Activated naive CD8-positive, alpha-beta T cell treated with anti-CD3 and anti-CD28 coated beads, Interleukin-2, amount 50 U/mL, for 16 hours (primary cell): ENCODE results near the gene EMC7.

ENCODE experiments used
- DNase-seq: peaks from one replicate; pipeline ENCODE4 v3.0.0-alpha.2; 2020; ENCODE audit warnings: low read depth, low spot score

Gene EMC7

GRCh38 chr15:34038871-34039789, 62.5 kb downstream of the EMC7 start, which contains the start of gene AVEN:
TSS of gene AVEN (minus strand) at chr15:34039204. CDS start at chr15:34039046, 158 bp downstream.
- DNase-seq: peak; percentile 20

DNA sequence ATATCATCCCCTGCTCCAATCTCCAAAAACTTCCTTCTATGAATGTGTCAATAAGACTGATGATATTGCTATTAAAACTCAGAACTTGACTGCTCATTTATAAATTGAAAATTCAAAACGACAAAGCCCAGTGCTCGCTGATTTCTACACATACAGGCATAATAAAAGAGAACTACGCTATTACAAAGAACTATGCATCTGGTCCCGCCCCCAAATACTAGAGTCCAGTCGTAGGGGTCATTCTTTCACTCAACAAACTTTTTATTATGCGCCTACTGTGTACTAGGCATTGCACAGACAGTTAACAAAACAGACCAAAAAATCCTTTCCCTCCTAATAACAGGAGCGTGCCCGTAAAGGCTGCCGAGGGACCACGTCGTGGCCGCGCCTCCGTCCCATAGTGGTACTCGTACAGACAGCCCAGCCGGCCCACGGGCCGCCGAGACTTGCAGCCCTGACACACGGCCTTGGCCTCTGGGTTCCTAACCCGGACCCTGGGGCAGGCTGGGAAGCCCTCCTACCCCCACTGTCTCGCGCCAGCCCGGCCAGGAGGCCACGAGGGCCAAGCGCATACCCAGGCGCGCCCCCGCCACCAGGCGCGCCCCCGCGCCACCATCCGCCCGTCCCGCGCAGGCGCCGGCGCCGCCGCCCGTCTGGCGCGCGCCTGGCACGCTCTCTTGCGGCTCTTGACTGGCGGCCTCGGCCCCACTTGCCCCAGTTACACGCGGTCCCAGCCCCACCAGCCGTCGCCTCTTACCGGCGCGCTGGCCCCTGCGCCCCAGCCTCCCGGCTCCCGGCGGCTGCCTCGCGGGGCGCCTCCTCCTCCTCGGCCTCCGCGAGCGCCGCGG, 63.4 kb downstream of the EMC7 start:
- peak; percentile 44 for DNase-seq
